ENCODE measurements around the gene REL. TPM values are rescaled to one million over a fixed set of nuclear protein-coding genes. Genes with fewer than 3 reads are reported as not detected.

REL gene
- total RNA-seq, 1 experiment from 2014 or later: 6.2 TPM

GRCh38 chr2:60868589-60869273 is 12.6 kb upstream of the REL start:
- TF ChIP-seq CTCF (conservative IDR thresholded peaks at IDR 0.05): no peak
- no peak overlapping the region for H3T11ph ChIP-seq (ENCODE audit: low read length)
- H3K36me3 Mint-ChIP-seq (ENCODE audit: insufficient read depth in 1 of 3, low read depth in 3 of 3): no peaks in the 10 kb centered on the region
- H3K9me3 ChIP-seq (ENCODE audit: control insufficient read depth, low read depth, low read length): no peaks in the 10 kb centered on the region
- H2BK20ac ChIP-seq (ENCODE audit: low read depth, low read length, poor library complexity, severe bottlenecking): no peak overlapping the region
- no peak overlapping the region for H3K18ac ChIP-seq (ENCODE audit: insufficient read length, low read depth, low read length)
- H3K9ac ChIP-seq (ENCODE audit: extremely low read depth, insufficient read length, low read length): no peak overlapping the region
- no peaks in the 10 kb centered on the region for H4K20me1 ChIP-seq (ENCODE audit: control insufficient read depth, insufficient read depth, insufficient read length)
- no peak overlapping the region for H4K8ac ChIP-seq (replicated peaks; ENCODE audit: insufficient read length, low read depth, low read length)
- H3K27me3 Mint-ChIP-seq (ENCODE audit: low read depth): no peaks in the 10 kb centered on the region
- no peak overlapping the region for H3K4ac ChIP-seq (ENCODE audit: low read depth, low read length)
- no peak overlapping the region for H3K27ac Mint-ChIP-seq
- no peak overlapping the region for H2BK15ac ChIP-seq (ENCODE audit: low read depth, low read length)
- no peaks in the 10 kb centered on the region for H3K4me1 Mint-ChIP-seq
- H4K91ac ChIP-seq (ENCODE audit: insufficient read length, low read depth, low read length): no peak overlapping the region
- no peak overlapping the region for H3K27ac ChIP-seq (ENCODE audit: insufficient read length, low read depth, low read length)
- WGBS (ENCODE audit: extremely low coverage, insufficient read length, low lambda C conversion rate): no CpG with 5 or more reads among the region's 6 CpGs
- no peak overlapping the region for H3K4me2 ChIP-seq (ENCODE audit: insufficient read depth, insufficient read length, low read length)
- no peaks in the 10 kb centered on the region for H3K9me3 Mint-ChIP-seq
- no peaks in the 10 kb centered on the region for H3K23me2 ChIP-seq (ENCODE audit: insufficient read length, low read depth, low read length, poor library complexity, severe bottlenecking)
- no peaks in the 10 kb centered on the region for H3K79me1 ChIP-seq (ENCODE audit: insufficient read depth, low read depth, low read length, poor library complexity, severe bottlenecking)
- H3K23ac ChIP-seq (ENCODE audit: insufficient read length, low read depth, low read length): no peak overlapping the region
- no peak overlapping the region for H2BK120ac ChIP-seq (ENCODE audit: low read depth, low read length, poor library complexity, severe bottlenecking)
- H3K4me3 Mint-ChIP-seq: no peak overlapping the region
- H4K5ac ChIP-seq (ENCODE audit: insufficient read length, low read depth, low read length): no peak overlapping the region
- H3K4me1 ChIP-seq (ENCODE audit: insufficient read depth, low read length): no peaks in the 10 kb centered on the region
- no peak overlapping the region for H3K14ac ChIP-seq (ENCODE audit: insufficient read depth, low read length)
- no peak overlapping the region for H3K56ac ChIP-seq (ENCODE audit: insufficient read length, low read depth, low read length)
- no peak overlapping the region for H2AFZ ChIP-seq (ENCODE audit: low read length)
- no peak overlapping the region for H2AK5ac ChIP-seq (ENCODE audit: insufficient read length, low read length)
- H2BK12ac ChIP-seq (ENCODE audit: insufficient read length, low read depth, low read length): no peak overlapping the region
- H2BK5ac ChIP-seq (ENCODE audit: insufficient read length, low read length): no peak overlapping the region
- H3K79me2 ChIP-seq (ENCODE audit: insufficient read depth, low read length): no peaks in the 10 kb centered on the region
- no peaks in the 10 kb centered on the region for H3K27me3 ChIP-seq (ENCODE audit: insufficient read depth, low read length)
- DNase-seq: no peak
